ELR (cell line): ENCODE measurements around the gene CFAP90.

ENCODE experiments used
- DNase-seq: peaks from one replicate; pipeline ENCODE4 v3.0.0-alpha.2; 2015; ENCODE audit warnings: low read depth

Gene CFAP90

DNA sequence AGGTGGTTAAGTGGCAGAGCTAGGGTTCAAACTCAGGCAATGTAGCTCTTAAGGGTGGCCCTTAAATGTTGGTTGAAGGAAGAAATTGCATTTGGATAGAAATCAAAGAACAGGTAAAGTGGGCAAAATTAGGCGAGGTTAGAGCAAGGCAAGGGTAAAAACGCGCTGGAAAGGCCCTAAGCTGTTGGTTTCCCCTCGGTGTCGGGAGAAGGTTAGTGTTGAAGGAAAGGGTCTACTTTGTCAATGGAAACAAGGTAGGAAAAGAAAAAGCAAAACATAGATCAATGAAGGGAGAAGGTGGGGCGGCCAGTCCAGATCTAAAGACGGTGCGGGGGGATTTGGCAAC is 17.5 kb upstream of the CFAP90 start:
- no peak for DNase-seq

DNA sequence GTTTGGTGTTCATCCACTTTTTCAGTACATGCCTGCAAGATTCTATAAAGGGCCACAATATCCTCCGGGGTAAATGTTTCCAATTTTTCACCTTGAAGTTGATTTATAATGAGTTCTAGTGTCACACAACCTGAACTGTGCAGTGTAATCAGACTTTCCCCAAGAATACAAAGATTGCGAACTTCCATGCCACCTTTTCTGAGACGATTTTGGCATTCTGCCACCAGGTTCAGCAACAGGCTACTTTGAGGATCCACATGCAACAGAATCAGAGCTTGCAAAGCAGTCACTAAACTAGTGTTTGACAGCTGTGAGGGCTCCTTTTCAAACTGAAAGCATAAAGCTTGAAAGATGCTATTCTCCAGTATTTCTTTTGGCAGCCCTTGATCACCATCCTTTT is 16.3 kb upstream of the CFAP90 start:
- no peak for DNase-seq

DNA sequence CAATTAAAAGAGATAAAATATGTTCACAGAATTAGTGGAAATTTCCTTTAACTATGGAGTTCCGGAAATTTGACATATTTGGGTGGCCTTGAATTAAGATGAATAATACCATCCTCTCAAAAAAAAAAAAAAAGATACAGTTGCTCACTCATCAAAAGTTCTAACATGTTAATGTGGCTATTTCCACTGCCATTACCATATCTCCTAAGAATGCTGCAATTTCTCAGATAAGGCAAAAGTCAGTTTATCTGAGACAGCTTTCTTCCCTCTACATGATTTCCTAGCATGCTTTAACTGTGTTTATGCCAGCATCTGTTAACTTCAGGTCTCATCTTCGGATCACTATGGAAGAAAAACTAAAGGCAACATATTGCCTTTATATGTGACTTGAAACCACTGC is 15.3 kb upstream of the CFAP90 start:
- DNase-seq = no peak

DNA sequence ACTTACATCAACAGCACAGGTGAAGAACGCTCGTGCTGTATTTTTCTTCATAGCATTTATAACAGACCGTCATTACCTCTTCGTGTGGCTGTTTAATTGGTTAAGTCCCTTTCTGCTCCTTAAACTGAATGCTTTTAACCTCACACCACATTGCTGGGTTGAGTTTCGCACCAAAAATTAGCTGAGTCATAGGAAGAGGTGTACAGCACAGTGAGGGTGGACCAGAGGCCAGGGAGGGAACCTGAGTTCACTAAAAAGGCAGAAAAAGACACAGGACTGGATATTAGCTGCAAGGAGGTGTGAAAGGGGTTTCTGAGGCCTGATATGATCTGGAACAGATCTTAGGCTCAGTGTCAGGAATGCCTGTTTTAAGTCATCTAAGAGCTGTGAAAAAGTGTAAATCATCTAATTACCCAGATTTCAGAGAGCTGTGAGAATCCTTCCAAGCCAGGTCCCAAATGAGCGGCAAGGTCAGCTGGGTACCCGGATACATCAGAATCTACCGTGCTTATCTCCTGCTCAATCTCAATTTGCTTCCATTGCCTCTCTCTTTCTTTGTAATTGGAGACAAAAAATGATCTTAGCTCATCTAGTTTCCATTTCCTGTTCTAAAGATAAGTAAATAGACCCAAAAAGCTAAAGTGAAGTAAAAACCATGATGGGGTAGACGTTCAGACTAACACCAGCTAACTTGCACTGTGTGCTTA is 7.1 kb upstream of the CFAP90 start:
- DNase-seq = no peak

DNA sequence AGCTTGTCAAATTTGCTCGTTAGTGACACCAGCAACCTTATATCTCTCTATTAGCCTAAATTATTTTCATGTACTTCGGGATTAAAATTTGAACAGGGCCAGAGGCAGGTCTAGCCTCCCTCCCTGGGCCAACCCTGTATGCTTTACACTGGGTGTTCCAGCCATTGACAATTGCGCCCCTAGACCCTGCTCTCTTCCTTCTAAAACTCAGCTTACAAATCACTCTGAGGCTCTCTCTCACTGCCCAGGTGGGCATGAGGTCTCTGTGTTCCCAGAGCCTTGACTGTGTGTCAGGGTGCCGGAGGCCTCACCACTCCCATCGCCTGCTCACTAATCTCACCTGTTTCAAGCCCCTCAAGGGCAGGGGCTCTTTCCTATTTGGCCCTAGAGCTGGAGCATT is 6.4 kb upstream of the CFAP90 start:
- DNase-seq = no peak

DNA sequence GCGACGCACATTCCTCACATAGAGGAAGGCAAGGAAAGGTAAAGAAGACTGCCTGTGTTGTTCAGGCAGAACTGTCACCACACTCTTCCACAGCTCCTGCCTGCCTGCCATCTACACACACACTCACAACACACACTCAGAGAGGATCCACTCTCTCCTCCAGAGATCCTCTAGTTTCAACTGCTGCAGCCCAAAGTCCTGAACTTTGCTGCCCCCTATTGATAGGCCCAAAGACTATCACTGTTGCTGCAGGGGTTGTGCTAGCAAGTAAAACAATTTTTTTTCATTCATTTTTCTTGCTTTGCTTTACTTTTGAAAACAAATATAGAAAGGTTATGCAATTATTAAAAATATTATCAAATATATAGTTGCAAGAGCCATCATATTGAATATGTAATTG is 5.9 kb upstream of the CFAP90 start:
- DNase-seq = peak; percentile 42

DNA sequence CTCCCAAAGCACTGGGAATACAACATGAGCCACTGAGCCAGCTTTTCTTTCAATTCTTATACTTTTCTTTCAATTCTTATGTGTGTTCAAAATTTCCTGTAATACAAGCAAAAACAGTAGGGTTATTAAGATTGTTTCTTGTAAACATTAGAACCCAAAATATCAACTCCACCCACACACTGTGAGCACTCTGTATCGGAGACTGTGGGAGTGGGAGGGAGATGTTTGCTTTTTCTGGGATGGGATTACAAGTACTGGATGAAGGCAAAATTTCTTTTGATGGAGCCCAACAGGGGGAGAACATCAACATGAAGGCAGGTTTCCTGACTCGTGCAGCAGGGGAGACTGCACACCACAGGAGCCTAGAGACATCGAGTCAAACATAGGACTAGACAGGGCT is 4.7 kb upstream of the CFAP90 start:
- no peak for DNase-seq

DNA sequence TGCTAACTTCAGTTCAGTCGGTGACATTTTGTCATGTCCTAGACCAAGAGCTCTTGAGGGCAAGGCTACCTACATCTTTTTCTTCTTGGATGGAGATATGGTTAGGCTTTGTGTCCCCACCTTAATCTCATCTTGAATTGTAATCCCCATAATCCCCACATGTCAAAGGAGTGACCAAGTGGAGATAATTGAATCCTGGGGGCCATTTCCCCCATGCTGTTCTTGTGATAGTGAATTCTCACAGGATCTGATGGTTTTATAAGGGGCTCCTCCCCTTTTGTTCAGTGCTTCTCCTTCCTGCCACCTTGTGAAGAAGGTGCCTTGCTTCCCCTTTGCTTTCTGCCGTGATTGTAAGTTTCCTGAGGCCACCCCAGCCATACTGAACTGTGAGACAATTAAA is 2.1 kb upstream of the CFAP90 start:
- no peak for DNase-seq

DNA sequence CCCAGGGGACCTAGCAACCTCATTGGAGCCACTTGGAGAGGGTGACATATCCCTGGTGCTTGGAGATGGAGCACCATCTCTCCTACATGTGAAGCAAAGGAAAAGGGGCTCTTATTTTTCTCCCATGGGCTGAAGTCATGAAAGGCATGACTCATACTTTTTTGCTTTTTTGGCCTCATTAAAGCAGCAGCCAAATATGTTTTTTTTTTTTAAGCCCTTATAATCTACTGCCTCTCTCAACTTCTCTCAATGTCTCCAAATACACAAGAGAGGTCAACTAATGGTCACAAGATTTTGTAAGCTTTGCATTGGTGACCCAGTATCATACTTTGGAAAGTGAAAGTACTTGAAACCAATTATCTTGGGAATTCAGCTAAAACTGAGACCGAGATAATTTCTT is 1.6 kb upstream of the CFAP90 start:
- DNase-seq = no peak

DNA sequence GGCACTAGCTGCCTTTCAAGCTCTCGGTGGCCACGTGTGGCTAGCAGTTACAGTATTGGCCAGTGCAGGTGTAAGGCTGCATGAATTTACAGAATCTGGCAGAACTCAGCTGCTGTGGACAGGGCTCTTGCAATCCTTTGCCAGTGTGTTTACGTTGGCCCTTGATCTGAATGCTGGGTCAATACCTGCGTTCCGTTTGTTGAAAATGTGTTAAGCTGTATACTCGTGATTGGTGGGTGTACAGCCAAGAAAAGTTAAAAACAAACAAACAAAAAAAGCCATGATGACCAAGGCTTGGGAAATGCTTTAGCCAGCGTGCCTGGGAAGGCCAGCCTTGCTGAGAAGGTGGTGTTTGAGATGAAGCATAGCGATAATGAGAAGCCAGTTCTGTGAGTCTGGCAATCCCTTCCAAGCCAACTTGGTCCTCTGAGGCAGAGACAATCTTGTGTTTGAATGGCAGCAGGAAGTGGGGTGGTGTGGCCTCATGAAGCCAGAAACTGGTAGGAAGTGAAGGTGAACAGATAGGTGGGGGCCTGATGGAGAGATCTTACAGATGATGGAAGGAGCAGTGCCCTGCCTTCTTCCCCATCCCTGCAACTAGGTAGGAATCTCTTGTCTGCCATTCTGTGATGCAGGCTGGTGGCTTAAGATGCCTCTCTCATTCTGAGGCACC is 820 bp upstream of the CFAP90 start:
- DNase-seq = no peak

DNA sequence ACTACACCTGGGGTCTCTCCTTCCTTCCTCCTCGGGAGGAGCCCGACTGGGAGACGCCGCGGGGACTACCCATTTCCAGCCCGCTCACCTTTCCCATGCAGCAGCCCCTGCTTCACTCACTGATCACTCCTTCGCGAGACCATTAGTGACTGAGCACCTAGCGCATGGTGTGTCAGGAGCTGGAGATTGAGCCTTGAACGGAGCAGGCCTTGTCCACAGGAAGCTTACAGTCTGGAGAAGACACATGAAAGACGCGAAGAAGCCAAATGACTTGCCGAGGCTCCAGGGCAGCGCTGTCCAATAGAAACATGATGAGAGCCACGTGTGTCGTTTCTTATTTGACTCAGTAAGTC is 283 bp upstream of the CFAP90 start:
- DNase-seq = no peak

DNA sequence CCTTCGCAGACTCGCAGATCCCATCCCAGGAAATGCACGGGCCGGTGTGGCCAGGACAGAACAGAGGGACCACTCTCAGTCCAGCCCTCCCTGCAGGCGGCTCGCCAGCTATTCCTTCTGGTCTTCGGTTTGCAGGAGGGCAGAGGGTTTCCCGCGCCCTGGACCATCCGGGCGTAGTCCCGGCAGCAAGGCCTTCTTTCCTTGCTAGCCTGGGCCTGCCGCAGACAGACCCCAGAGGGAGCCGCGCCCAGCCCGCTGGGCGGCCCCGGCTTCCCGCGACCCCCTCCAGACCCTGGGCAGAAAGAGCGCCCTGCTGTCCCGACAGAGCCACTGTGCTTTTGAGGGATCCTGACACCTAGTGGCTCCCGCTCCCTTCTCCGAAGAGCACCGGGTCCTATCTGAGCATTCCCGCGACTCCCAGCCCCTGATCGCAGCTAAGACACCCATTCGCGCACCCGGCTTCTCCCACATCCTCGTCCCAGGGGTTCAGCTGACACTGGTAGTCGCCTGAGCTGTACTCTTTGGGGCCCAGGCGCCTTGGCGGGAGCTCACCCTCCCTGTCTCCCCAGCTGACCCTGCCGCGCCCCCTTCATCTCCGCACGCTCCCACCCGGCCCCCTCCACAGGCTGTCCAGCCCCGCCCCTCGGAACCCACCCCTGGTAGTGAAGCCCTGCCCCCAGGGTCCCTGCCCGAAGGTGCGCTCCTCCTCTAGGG is 1.1 kb downstream of the CFAP90 start:
- DNase-seq = no peak

DNA sequence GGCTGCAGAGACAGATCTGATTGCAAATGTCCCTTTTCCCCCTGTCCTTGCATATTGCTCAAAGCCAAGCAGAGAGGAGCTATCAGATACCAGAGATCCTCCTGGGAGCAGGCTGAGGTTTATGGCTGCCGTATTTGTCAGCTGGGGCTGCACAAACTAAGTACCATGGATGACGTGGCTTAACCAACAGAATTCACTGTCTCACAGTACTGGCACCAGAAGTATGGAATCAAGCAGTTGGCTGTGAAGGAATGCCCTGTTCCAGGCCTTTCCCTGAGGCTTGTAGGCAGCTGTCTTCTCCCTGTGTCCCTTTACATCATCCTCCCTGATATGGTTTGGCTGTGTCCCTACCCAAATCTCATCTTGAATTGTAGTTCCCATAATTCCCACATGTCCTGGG is 2.6 kb downstream of the CFAP90 start:
- no peak for DNase-seq

DNA sequence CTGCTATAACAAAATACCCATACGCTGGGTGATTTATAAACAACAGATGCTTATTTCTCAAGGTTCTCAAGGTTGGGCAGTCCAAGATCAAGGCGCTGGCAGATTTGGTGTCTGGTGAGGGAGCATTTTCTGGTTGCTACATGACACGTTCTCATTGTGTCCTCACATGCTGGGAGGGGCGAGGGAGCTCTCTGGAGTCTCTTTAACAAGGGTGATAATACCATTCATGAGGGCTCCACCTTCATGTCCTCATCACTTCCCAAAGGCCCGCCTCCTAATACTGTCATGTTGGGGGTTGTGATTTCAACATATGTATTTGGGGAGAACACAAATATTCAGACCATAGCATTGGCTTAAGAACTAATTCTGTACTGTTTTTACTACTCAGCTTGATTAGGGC is 4.6 kb downstream of the CFAP90 start:
- DNase-seq = no peak

DNA sequence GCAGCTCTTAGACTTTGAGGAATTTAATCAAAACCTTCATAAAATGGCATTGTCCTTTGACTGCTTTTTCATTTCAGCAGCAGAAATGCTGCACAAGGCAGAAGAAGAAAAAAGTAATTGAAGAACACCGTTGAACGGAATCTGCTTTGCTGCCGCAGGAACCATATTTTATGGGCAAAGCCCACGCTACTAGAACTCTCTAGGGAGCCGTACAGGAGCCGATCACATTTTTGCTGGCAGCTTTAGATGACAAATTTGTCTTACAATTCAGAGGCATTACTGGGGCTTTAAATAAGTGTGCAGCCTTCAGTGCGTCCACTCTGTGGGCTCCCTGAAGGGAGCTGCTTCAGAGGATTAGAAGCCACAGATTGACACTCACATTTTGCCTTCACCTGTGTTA is 5.4 kb downstream of the CFAP90 start:
- DNase-seq = no peak

DNA sequence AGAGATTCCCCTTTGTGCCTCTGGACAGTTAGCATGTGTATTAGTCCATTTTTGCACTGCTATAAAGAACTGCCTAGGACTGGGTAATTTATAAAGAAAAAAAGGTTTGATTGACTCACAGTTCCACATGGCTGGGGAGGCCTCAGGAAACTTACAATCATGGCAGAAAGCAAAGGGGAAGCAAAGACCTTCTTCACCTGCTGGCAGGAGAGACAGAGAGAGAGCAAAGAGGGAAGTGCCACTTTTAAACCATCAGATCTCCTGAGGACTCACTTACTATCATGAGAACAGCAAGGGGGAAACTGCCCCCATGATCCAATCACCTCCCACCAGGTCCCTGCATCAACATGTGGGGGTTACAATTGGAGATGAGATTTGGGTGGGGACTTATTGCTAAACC is 6.0 kb downstream of the CFAP90 start:
- DNase-seq = no peak

DNA sequence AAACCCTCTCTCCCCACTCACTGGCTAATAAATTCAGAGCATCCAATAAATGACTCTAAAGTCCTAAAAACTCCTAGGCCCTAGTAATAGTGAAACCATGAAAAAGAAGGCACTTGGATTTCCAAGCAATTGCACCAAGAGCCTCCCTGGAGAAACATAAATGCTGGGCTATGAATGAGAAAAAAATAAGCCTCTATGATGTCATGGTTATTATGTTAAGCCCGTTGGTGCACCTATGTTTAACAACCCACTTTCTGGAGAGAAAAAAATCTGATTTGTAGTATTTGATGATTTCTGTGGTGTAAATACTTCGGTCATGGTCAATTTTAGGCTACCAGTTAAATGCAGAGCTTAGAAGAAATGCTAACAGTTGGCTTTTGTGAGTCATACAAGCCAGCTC is 8.4 kb downstream of the CFAP90 start:
- DNase-seq = no peak

DNA sequence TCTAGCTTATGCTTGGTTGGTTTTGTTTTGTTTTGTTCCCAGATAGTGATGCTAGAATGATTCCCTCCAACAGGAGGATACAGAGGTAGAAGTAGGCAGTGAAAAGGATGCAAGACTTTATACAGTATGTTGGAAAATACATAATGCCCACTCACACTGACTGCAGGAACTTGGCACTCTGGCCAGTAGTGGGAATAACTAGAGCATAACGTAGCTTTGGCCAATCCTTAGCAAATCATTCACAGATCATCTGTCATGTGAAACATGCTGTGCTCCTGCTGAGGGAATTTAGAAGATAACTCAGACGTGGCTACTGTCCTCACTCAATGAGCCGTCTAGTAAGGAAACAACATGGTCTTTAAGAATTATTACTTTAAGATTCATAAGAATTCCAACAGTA is 13.5 kb downstream of the CFAP90 start:
- no peak for DNase-seq

DNA sequence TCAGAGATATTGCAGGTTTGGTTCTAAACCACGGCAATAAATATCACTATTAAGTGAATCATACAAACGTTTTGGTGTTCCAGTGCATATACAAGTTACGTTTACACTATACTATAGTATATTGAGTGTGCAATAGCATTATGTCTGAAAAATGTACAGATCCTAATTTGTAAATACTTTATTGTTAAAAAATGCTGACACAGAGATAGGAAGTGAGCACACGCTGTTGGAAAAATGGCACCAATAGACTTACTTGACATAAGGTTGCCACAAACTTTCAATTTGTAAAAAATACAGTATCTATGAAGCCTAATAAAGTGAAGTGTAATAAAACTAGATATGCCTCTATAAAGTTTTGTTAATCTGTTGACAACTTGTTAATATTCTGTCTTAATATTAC is 16.0 kb downstream of the CFAP90 start:
- no peak for DNase-seq

DNA sequence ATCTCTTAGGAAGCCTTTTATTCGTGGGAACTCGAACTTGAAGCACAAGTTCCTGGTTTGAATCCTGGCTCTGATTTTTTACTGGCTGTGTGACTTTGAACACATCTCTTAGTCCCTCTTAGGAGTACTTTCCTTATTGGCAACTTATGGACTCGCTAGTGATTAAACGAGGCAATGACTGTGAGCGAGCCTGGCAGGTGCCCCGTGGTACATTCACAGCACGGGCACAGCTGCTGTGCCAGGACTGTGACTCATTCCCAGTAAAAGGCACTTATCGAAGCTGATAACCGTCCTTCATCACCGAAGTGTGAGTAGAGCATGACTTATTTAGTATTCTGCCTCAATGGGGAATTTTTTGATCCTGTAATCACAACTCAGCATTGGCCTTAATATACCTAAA is 22.7 kb downstream of the CFAP90 start:
- no peak for DNase-seq

DNA sequence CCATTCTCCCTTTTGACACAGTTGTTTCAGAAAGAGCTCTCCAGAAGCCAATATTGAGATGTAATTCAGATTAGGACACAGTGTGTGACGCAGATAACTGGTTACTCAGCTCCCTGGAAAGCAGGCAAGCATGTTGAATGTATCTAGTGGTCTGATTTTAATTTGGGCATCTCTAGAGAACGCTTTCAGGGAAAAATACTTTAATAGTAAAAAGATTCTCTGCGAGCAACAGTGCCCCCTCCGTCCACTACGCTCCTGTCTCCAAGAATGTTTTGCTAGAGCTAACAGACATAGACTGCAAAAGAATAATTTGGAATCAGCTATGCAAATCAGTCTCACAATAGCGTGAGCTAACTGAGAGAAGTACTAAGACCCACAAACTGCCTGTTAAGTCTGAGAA is 23.3 kb downstream of the CFAP90 start:
- no peak for DNase-seq

DNA sequence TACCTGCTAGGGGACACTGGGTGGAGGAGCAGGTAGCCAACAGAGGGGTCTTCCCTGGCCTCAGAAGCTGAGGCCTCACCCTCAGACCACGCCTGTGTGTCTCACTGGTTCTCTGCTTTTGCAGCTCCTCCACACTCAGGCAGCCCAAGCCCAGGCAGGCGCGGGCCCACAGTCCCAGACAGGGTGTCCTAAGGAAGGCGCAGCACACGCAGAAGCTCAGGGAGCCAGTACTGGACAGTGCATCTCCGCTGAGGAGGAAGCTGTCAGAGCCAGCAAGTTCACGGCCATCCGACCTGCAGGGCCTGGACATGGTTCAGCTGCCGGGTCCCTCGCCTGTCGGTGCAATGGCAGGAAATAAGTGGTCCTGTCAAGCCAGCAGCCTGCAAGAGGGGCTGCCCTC is 25.3 kb downstream of the CFAP90 start:
- DNase-seq = no peak

DNA sequence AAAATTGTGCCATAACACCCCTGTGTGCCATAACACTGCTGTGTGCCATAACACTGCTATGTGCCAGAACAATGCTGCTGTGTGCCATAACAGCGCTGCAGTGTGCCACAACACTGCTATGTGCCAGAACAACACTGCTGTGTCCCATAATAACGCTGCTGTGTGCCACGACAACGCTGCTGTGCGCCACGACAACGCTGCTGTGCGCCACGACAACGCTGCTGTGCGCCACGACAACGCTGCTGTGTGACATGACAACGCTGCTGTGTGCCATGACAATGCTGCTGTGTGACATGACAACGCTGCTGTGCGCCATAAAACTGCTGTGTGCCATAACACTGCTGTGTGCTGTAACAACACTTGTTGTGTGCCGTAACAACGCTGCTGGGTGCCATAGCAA is 25.9 kb downstream of the CFAP90 start:
- no peak for DNase-seq

DNA sequence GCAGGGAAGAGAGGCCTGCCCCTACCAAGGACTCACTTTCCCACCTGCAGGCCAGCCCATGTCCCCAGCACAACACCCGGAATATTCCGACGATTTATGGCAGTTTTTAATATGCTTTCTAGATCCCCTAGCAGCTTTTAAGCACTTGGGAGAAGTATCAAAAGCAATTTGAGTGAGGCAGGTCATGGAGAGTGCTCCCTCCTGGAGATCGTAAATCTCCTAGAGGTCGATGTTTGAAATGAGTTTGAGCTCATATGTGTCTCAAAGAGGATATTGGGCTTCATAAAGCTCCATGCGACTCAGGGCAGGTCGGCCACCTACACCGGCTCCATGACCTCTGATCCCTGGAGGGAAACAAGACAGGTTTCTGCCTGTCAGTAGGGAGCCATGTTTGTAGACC is 27.3 kb downstream of the CFAP90 start:
- no peak for DNase-seq
